Coronary artery (tissue), 2 donors: ENCODE data around the gene DRAM2.
"Not testable (repeated sequence)": the region's sequence is repeated elsewhere in the genome, so short reads cannot be mapped to it uniquely, and the experiment has no call there.

ENCODE experiments used
- DNase-seq: peaks from one replicate; pipeline ENCODE4 v3.0.0-alpha.2; 2017; ENCODE audit warnings: low spot score
- H3K27ac ChIP-seq, 2 donors: fragments of 200-600 bp; sonication (generic); one replicate each; pipeline ENCODE4 v1.5.1; 2016 to 2019
- H3K4me3 ChIP-seq: fragments of 200-600 bp; sonication (generic); 2 replicates; pipeline ENCODE4 v1.5.1; 2016; ENCODE audit warnings: mild to moderate bottlenecking, moderate library complexity
- TF ChIP-seq, protein P1 (sequence below): fragments of 200-600 bp; sonication (generic); IDR thresholded peaks from one replicate; pipeline ENCODE4 v1.5.1; 2019; ENCODE audit warnings: antibody characterized with exemption

Gene DRAM2

DNA sequence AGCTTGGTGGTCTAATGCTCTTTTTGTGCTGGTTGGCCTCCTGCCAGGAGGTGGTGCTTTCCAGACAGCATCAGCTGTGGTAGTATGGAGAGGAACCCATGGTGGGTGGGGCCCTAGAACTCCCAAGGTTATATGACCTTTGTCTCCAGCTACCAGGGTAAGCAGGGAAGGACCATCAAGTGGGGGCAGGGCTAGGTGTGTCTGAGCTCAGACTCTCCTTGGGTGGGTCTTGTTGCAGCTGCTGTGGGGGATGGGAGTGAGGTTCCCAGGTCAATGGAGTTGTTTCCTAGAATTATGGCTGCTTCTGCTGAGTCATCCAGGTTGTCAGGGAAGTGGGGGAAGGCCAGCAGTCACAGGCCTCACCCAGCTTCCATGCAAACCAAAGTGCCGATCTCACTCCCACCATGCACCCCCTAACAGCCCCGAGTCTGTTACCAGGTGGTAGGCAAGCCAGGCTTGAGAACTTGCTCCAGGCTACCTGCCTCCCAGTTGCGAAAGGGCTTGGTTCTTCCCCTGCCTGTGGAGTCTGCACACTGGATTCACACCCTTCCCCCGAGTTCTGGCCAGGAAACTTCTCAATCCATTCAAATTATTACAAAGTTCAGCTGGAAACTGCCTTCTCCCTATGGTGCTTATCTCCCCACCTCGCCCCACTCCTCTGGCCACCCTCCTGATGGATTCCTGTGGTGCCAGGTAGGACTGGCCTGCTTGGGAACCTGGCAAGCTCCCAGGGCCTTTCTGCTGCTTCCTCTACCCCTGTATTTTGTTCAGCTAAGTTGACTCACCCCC is 37.8 kb downstream of the DRAM2 start:
- no peak overlapping the region for H3K4me3 ChIP-seq
- no peak overlapping the region for H3K27ac ChIP-seq
- DNase-seq = no peak
- TF ChIP-seq, protein P1, sequence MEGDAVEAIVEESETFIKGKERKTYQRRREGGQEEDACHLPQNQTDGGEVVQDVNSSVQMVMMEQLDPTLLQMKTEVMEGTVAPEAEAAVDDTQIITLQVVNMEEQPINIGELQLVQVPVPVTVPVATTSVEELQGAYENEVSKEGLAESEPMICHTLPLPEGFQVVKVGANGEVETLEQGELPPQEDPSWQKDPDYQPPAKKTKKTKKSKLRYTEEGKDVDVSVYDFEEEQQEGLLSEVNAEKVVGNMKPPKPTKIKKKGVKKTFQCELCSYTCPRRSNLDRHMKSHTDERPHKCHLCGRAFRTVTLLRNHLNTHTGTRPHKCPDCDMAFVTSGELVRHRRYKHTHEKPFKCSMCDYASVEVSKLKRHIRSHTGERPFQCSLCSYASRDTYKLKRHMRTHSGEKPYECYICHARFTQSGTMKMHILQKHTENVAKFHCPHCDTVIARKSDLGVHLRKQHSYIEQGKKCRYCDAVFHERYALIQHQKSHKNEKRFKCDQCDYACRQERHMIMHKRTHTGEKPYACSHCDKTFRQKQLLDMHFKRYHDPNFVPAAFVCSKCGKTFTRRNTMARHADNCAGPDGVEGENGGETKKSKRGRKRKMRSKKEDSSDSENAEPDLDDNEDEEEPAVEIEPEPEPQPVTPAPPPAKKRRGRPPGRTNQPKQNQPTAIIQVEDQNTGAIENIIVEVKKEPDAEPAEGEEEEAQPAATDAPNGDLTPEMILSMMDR = no peak

DNA sequence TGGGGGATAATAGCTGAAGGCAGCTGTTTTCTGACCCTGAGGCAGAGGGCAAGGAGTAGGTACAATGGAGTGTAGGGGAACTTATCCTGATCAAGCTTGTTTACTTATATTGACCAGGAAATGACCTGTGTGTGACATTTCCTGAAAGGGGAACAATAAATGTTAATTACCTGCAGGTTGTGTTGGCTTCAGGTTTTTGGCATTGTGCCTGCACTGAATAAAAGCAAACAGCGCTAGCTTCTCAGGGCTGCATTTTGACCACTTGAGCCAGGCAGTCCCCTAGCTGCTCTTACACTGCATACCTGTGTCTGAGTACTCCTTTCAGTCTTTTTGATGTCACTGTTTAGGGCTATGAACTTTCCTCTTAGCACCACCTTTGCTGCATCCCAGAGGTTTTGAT is 40.6 kb downstream of the DRAM2 start:
- TF ChIP-seq, protein P1 = no peak
- no peak for DNase-seq
- no peak overlapping the region for H3K4me3 ChIP-seq

GRCh38 chr1:111097356-111098099 is 42.4 kb downstream of the DRAM2 start:
- Histone ChIP-seq H3K4me3 (no peak overlapping the region), H3K27ac (no peak overlapping the region)
- DNase-seq = no peak
- TF ChIP-seq, protein P1 = no peak

More for the DNA sequence above, 40.6 kb downstream of the DRAM2 start:
- no peak overlapping the region for H3K27ac ChIP-seq

DNA sequence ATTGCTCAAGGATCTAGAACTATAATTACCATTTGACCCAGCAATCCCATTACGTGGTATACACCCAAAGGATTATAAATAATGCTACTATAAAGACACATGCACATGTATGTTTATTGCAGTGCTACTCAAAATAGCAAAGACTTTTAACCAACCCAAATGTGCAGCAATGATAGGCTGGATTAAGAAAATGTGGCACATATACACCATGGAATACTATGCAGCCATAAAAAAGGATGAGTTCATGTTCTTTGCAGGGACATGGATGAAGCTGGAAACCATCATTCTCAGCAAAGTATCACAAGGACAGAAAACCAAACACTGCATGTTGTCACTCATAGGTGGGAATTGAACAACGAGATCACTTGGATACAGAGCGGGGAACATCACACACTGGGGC is 44.5 kb downstream of the DRAM2 start:
- not testable (repeated sequence) for H3K4me3 ChIP-seq

GRCh38 chr1:111089638-111090037 is 50.3 kb downstream of the DRAM2 start:
- Histone ChIP-seq H3K4me3 (no peak overlapping the region), H3K27ac (no peak overlapping the region)
- TF ChIP-seq, protein P1 = no peak
- DNase-seq = no peak

More for the DNA sequence above, 44.5 kb downstream of the DRAM2 start:
- not testable (repeated sequence) for DNase-seq, H3K27ac ChIP-seq

DNA sequence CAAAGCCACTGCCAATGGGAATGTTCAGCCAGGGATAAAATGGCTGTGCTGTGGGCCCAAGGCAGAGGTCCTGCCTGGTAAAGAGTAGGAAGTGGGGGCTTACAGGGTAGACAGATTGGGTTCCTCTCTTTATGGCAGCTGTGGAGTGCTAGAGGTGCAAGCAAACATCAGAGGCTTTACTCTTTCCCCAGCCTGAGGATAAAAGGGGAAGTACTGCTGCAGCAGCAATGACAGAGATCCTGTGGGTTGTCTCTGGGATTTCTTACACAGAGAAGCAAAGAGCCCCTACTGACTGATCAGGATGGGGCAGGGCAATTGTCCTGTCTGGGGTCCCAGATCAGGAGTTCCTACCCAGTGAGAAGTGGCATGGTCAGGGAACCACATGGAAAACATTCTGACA is 54.2 kb downstream of the DRAM2 start:
- TF ChIP-seq, protein P1 = no peak
- DNase-seq = no peak
- Histone ChIP-seq H3K4me3 (no peak overlapping the region), H3K27ac (no peak overlapping the region)

DNA sequence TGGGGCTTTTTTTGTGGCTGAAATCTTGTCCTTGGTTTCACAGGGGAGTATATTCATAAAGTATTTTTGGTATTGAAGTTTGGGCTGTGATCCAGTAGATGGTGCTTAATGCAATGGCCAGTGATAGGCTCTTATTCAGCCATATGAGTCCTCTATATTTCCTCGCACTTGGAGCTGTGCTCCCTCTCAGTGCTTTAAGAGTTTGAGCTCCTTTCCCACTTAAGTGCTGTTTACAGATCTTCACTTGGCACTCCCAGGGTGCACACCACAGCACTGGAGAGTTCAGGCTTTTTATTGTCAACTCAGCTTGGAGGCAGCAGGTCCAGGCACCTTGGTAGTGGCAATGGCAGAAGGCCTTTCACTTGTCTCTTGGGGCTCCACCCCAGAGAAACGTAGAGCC is 54.9 kb downstream of the DRAM2 start:
- Histone ChIP-seq H3K27ac (no peak overlapping the region), H3K4me3 (no peak overlapping the region)
- no peak for DNase-seq
- TF ChIP-seq, protein P1 = no peak
